ENCODE data around the gene KIAA1755.

DNA sequence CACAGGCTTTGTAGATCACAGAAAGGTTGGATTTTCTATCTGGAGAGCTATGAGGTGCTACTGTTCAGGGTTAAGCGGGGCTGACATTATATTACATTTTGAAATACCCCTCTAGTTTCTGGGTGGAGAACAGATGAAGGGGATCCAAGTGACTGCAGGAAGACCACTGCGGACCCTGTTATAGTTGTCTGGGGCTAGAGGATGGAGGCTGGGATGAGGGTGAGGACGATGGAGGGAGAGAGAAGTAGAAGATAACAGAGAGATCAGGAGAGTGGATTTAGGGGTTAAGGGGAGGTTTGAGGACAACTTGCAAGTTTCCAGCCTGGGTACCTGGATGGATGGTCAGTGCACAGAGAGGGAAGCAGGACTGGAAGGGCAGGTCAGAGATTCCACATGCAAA is 52.0 kb downstream of the KIAA1755 start:
- TF ChIP-seq, protein P1, sequence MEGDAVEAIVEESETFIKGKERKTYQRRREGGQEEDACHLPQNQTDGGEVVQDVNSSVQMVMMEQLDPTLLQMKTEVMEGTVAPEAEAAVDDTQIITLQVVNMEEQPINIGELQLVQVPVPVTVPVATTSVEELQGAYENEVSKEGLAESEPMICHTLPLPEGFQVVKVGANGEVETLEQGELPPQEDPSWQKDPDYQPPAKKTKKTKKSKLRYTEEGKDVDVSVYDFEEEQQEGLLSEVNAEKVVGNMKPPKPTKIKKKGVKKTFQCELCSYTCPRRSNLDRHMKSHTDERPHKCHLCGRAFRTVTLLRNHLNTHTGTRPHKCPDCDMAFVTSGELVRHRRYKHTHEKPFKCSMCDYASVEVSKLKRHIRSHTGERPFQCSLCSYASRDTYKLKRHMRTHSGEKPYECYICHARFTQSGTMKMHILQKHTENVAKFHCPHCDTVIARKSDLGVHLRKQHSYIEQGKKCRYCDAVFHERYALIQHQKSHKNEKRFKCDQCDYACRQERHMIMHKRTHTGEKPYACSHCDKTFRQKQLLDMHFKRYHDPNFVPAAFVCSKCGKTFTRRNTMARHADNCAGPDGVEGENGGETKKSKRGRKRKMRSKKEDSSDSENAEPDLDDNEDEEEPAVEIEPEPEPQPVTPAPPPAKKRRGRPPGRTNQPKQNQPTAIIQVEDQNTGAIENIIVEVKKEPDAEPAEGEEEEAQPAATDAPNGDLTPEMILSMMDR (IDR thresholded peaks at IDR 0.05): no peak
- no peak for TF ChIP-seq EZH2 (IDR thresholded peaks at IDR 0.05; ENCODE audit: borderline replicate concordance, insufficient read depth, low read depth, low read length, poor library complexity, severe bottlenecking)
